PC-3 (cell line): ENCODE measurements around the gene RNF167. TPM values are rescaled to one million over a fixed set of nuclear protein-coding genes. Genes with fewer than 3 reads are reported as not detected.

ENCODE experiments used
- ATAC-seq: fragments of 200-7000 bp; cut with Tn5 transposase; 2 replicates; pipeline ENCODE4 v1.9.1; 2020; ENCODE audit warnings: mild to moderate bottlenecking, moderate library complexity
- BruUV-seq: library from RNA; stranded (reverse); fragments of 400-500 nt; replicated peaks from 2 replicates; lab custom pipeline; 2021; lab: Mats Ljungman, UMichigan
- CTCF ChIA-PET: fragments of 300-600 bp; sonication (Branson Sonifier 250); formaldehyde crosslinking; loops from one replicate; lab custom pipeline; 2022; ENCODE audit warnings: antibody characterized with exemption; lab: Charles Lee
- POLR2A ChIA-PET: fragments of 300-600 bp; sonication (Branson Sonifier 250); formaldehyde crosslinking; loops from one replicate; lab custom pipeline; 2022; ENCODE audit warnings: antibody characterized with exemption; ENCODE audit not compliant: unreplicated experiment; lab: Charles Lee
- DNase-seq: peaks from one replicate; pipeline ENCODE4 v3.0.0-alpha.2; 2015
- H2AFZ ChIP-seq: fragments of 300-600 bp; sonication (generic); 2 replicates; pipeline ENCODE4 v1.6.0; 2016; ENCODE audit warnings: antibody characterized with exemption, low read length
- H3F3A ChIP-seq: fragments of 300-600 bp; sonication (generic); one replicate; pipeline ENCODE4 v1.6.0; 2017; ENCODE audit warnings: antibody characterized with exemption, low read length, control low read depth, mild to moderate bottlenecking; ENCODE audit not compliant: unreplicated experiment
- H3K27ac ChIP-seq: fragments of 300-600 bp; sonication (generic); 2 replicates; pipeline ENCODE4 v1.5.1; 2016; ENCODE audit warnings: mild to moderate bottlenecking, low read length
- H3K27me3 ChIP-seq: fragments of 300-600 bp; sonication (generic); 2 replicates; pipeline ENCODE4 v1.6.1; 2016; ENCODE audit warnings: low read length, mixed read lengths
- H3K36me3 ChIP-seq: fragments of 300-600 bp; sonication (generic); 2 replicates; pipeline ENCODE4 v1.6.1; 2016; ENCODE audit warnings: low read depth, mixed run types, low read length, mixed read lengths
- H3K4me1 ChIP-seq: fragments of 300-600 bp; sonication (generic); 2 replicates; pipeline ENCODE4 v1.5.1; 2016; ENCODE audit warnings: low read length; ENCODE audit not compliant: insufficient read depth
- H3K4me2 ChIP-seq: fragments of 300-600 bp; sonication (generic); 2 replicates; pipeline ENCODE4 v1.6.0; 2016; ENCODE audit warnings: low read length
- H3K4me3 ChIP-seq: fragments of 300-600 bp; sonication (generic); 2 replicates; pipeline ENCODE4 v1.5.1; 2016; ENCODE audit warnings: mild to moderate bottlenecking, low read length, mixed read lengths
- H3K79me2 ChIP-seq: fragments of 300-600 bp; sonication (generic); 2 replicates; pipeline ENCODE4 v1.6.1; 2017; ENCODE audit warnings: low read length, mixed read lengths
- H3K9ac ChIP-seq: fragments of 300-600 bp; sonication (generic); 2 replicates; pipeline ENCODE4 v1.6.0; 2016; ENCODE audit warnings: mild to moderate bottlenecking, low read length
- H3K9me2 ChIP-seq: fragments of 300-600 bp; sonication (generic); replicated peaks from 2 replicates; pipeline ENCODE4 v1.6.1; 2016; ENCODE audit warnings: mixed run types, low read length, mixed read lengths
- H3K9me3 ChIP-seq: fragments of 300-600 bp; sonication (generic); 2 replicates; pipeline ENCODE4 v1.6.1; 2016; ENCODE audit warnings: low read length, mixed read lengths
- H4K20me1 ChIP-seq: fragments of 300-600 bp; sonication (generic); 2 replicates; pipeline ENCODE4 v1.6.1; 2016; ENCODE audit warnings: low read length, mixed read lengths
- EZH2 ChIP-seq: fragments of 300-600 bp; sonication (generic); IDR thresholded peaks from one replicate; pipeline ENCODE4 v1.6.1; 2017; ENCODE audit warnings: antibody characterized with exemption, mild to moderate bottlenecking, low read length; ENCODE audit not compliant: unreplicated experiment
- EZH2phosphoT487 ChIP-seq: fragments of 300-600 bp; sonication (generic); IDR thresholded peaks from 2 replicates; pipeline ENCODE4 v1.6.1; 2018; ENCODE audit warnings: mild to moderate bottlenecking, antibody characterized with exemption, low read length, borderline replicate concordance
- intact Hi-C: fragments of 100-400 bp; cut with micrococcal nuclease; formaldehyde crosslinking; loops from 2 replicates; pipeline ENCODE4 v1.9.0; 2023
- total RNA-seq: library from RNA; depleted of rRNA; stranded (reverse); fragments of >200 nt; gene quantifications from 2 replicates; pipeline ENCODE4 v1.2.3, GENCODE V29; 2014
- TF ChIP-seq, protein P1 (sequence below): fragments of 300-600 bp; sonication (generic); conservative IDR thresholded peaks from 2 replicates; pipeline ENCODE4 v1.5.1; 2017; ENCODE audit warnings: antibody characterized with exemption, low read depth, mild to moderate bottlenecking, low read length

Gene RNF167
- total RNA-seq, 1 experiment from 2014 or later: 43.1 TPM

DNA sequence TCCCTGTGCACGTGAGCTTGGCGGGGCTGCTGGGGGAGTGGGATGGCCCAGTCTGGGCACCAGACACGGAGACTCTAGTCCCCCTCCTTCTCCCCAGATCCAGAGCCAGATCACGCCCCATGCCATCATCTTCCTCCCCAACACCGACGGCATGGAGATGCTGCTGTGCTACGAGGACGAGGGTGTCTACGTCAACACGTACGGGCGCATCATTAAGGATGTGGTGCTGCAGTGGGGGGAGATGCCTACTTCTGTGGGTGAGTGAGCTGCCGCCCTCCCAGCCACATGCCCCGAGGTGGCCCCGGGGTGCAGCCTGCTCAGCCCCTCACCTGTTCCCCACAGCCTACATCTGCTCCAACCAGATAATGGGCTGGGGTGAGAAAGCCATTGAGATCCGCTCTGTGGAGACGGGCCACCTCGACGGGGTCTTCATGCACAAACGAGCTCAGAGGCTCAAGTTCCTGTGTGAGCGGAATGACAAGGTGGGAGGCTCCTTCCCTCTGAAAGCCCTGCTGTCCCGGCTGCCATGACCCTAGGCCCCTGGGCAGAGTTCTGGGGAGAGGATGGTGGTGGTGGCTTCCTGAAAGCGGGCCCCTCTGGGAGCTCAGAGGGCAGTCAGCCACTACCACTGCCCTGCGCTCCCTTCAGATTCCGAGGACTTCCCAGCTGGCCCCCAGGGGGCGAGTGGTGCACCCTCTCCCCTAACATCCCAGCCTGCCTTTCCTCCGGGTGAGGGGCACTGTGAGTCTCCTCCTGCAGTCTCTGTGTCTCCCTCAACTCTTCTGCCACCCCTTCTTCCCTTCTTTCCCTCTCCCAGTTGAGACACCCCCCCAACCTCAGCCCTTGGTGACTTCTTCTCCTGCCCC is 43.5 kb upstream of the RNF167 start:
- no peaks in the 10 kb centered on the region for H3K27me3 ChIP-seq
- H3F3A ChIP-seq: no peaks in the 10 kb centered on the region
- H3K9me2 ChIP-seq: no peaks in the 10 kb centered on the region
- no peaks in the 10 kb centered on the region for H3K79me2 ChIP-seq
- H2AFZ ChIP-seq: no peak overlapping the region
- no peak overlapping the region for H3K4me2 ChIP-seq
- H3K36me3 ChIP-seq: no peaks in the 10 kb centered on the region; the same call in 1 of the 2 replicates
- BruUV-seq: no TSS peak
- ATAC-seq: no peak; the same call in 1 of the 2 replicates
- no peaks in the 10 kb centered on the region for H3K9me3 ChIP-seq
- TF ChIP-seq, protein P1, sequence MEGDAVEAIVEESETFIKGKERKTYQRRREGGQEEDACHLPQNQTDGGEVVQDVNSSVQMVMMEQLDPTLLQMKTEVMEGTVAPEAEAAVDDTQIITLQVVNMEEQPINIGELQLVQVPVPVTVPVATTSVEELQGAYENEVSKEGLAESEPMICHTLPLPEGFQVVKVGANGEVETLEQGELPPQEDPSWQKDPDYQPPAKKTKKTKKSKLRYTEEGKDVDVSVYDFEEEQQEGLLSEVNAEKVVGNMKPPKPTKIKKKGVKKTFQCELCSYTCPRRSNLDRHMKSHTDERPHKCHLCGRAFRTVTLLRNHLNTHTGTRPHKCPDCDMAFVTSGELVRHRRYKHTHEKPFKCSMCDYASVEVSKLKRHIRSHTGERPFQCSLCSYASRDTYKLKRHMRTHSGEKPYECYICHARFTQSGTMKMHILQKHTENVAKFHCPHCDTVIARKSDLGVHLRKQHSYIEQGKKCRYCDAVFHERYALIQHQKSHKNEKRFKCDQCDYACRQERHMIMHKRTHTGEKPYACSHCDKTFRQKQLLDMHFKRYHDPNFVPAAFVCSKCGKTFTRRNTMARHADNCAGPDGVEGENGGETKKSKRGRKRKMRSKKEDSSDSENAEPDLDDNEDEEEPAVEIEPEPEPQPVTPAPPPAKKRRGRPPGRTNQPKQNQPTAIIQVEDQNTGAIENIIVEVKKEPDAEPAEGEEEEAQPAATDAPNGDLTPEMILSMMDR: no peak
- no peak for TF ChIP-seq EZH2
- TF ChIP-seq EZH2phosphoT487: no peak
- H3K9ac ChIP-seq: no peak overlapping the region
- CTCF ChIA-PET: no interaction called here
- POLR2A ChIA-PET: no interaction called here
- no peak overlapping the region for H3K27ac ChIP-seq
- DNase-seq: no peak
- no peaks in the 10 kb centered on the region for H3K4me1 ChIP-seq
- intact Hi-C loops: no loop called here
- H4K20me1 ChIP-seq: no peaks in the 10 kb centered on the region
- H3K4me3 ChIP-seq: no peak overlapping the region

DNA sequence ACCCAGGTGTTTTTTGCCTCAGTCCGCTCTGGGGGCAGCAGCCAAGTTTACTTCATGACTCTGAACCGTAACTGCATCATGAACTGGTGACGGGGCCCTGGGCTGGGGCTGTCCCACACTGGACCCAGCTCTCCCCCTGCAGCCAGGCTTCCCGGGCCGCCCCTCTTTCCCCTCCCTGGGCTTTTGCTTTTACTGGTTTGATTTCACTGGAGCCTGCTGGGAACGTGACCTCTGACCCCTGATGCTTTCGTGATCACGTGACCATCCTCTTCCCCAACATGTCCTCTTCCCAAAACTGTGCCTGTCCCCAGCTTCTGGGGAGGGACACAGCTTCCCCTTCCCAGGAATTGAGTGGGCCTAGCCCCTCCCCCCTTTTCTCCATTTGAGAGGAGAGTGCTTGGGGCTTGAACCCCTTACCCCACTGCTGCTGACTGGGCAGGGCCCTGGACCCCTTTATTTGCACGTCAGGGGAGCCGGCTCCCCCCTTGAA is 42.8 kb upstream of the RNF167 start:
- ChIA-PET CTCF (no interaction called here), POLR2A (no interaction called here)
- no peaks in the 10 kb centered on the region for H4K20me1 ChIP-seq
- ATAC-seq (no peak), DNase-seq (no peak)
- no peak overlapping the region for H3K4me3 ChIP-seq
- TF ChIP-seq, protein P1: no peak
- TF ChIP-seq EZH2 (no peak), EZH2phosphoT487 (no peak)
- BruUV-seq: no TSS peak
- no peaks in the 10 kb centered on the region for H3K9me3 ChIP-seq
- no peak overlapping the region for H3K9ac ChIP-seq
- intact Hi-C loops: no loop called here
- H3K4me1 ChIP-seq: no peaks in the 10 kb centered on the region
- no peaks in the 10 kb centered on the region for H3F3A ChIP-seq
- H3K9me2 ChIP-seq: no peaks in the 10 kb centered on the region
- H3K27ac ChIP-seq: no peak overlapping the region
- no peaks in the 10 kb centered on the region for H3K79me2 ChIP-seq
- H2AFZ ChIP-seq: no peak overlapping the region
- no peaks in the 10 kb centered on the region for H3K27me3 ChIP-seq
- no peaks in the 10 kb centered on the region; the same call in 1 of the 2 replicates for H3K36me3 ChIP-seq
- no peak overlapping the region for H3K4me2 ChIP-seq

DNA sequence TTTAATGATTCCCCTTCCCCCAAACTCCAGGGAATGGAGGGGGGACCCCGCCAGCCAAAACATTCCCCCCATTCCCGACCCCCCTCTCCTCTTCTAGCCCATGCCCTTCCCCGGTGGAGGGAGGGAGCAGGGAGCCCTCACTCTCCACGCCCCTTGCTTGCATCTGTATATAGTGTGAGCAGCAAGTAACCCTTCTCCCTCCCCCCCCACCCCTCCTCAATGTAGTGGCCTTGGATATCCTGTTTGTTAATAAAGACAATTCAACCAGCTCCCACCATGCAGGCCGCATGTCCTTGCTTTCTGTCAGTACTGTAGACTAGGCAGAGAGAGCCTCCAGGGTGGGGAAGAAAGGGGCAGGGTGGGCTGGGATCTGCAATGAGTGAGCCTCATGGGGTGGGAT is 42.3 kb upstream of the RNF167 start:
- no peaks in the 10 kb centered on the region for H3K27me3 ChIP-seq
- H3K9me3 ChIP-seq: no peaks in the 10 kb centered on the region
- no peak for DNase-seq
- no peak overlapping the region for H2AFZ ChIP-seq
- ChIA-PET POLR2A (no interaction called here), CTCF (no interaction called here)
- BruUV-seq: no TSS peak
- intact Hi-C loops: no loop called here
- ATAC-seq: no peak
- no peak overlapping the region for H3K27ac ChIP-seq
- H3F3A ChIP-seq: no peaks in the 10 kb centered on the region
- H3K79me2 ChIP-seq: no peaks in the 10 kb centered on the region
- H3K9me2 ChIP-seq: no peaks in the 10 kb centered on the region
- H3K36me3 ChIP-seq: no peaks in the 10 kb centered on the region; the same call in 1 of the 2 replicates
- no peak overlapping the region for H3K4me2 ChIP-seq
- peaks cover 2% of the 10 kb centered on the region for H3K4me1 ChIP-seq
- TF ChIP-seq EZH2 (no peak), EZH2phosphoT487 (no peak)
- TF ChIP-seq, protein P1: no peak
- no peak overlapping the region for H3K9ac ChIP-seq
- no peak overlapping the region for H3K4me3 ChIP-seq
- no peaks in the 10 kb centered on the region for H4K20me1 ChIP-seq
